ENCODE results near the gene CAPG.
"Not testable (repeated sequence)": the region's sequence is repeated elsewhere in the genome, so short reads cannot be mapped to it uniquely, and the experiment has no call there.

Gene CAPG

GRCh38 chr2:85409845-85410583, at the start of gene CAPG:
Gene CAPG, minus strand, starts transcription at chr2:85410366. Its CDS starts 8,221 bp downstream, at chr2:85402145.
- DNase-seq (ENCODE audit: low read depth), result no peak

GRCh38 chr2:85459771-85460170, 49.6 kb upstream of the CAPG start:
- no peak for DNase-seq (ENCODE audit: low read depth)

- no peak for DNase-seq (ENCODE audit: low read depth)
Measured at GRCh38 chr2:85458601-85459563, 48.7 kb upstream of the CAPG start.

GRCh38 chr2:85457877-85458316, 47.7 kb upstream of the CAPG start:
- DNase-seq (ENCODE audit: low read depth), result no peak

GRCh38 chr2:85457043-85457442, 46.9 kb upstream of the CAPG start:
- DNase-seq (ENCODE audit: low read depth), result no peak

GRCh38 chr2:85455552-85456090, 45.5 kb upstream of the CAPG start:
- no peak for DNase-seq (ENCODE audit: low read depth)

GRCh38 chr2:85453571-85453970, 43.4 kb upstream of the CAPG start:
- DNase-seq (ENCODE audit: low read depth), result no peak

GRCh38 chr2:85452237-85452636, 42.1 kb upstream of the CAPG start:
- no peak for DNase-seq (ENCODE audit: low read depth)

GRCh38 chr2:85449214-85449588, 39.0 kb upstream of the CAPG start:
- no peak for DNase-seq (ENCODE audit: low read depth)

- DNase-seq (ENCODE audit: low read depth), result no peak
Measured at GRCh38 chr2:85448461-85449213, 38.5 kb upstream of the CAPG start.

- DNase-seq (ENCODE audit: low read depth), result no peak
Measured at GRCh38 chr2:85447222-85447585, 37.0 kb upstream of the CAPG start.

GRCh38 chr2:85446296-85447221, 36.4 kb upstream of the CAPG start:
- no peak for DNase-seq (ENCODE audit: low read depth)

GRCh38 chr2:85445316-85446295, 35.4 kb upstream of the CAPG start:
- no peak for DNase-seq (ENCODE audit: low read depth)

- no peak for DNase-seq (ENCODE audit: low read depth)
Measured at GRCh38 chr2:85444629-85445172, 34.5 kb upstream of the CAPG start.

GRCh38 chr2:85441864-85442263, 31.7 kb upstream of the CAPG start:
- DNase-seq (ENCODE audit: low read depth), result no peak

- DNase-seq (ENCODE audit: low read depth), result no peak
Measured at GRCh38 chr2:85440729-85441128, 30.6 kb upstream of the CAPG start.

GRCh38 chr2:85439986-85440385, 29.8 kb upstream of the CAPG start:
- no peak for DNase-seq (ENCODE audit: low read depth)

GRCh38 chr2:85439569-85439968, 29.4 kb upstream of the CAPG start:
- not testable (repeated sequence) for DNase-seq (ENCODE audit: low read depth)

GRCh38 chr2:85439025-85439472, 28.9 kb upstream of the CAPG start:
- no peak for DNase-seq (ENCODE audit: low read depth)

Data from activated T-helper 9 cell treated with anti-CD3 and anti-CD28 coated beads, Interleukin-2, amount 50 U/mL, for 16 hours (primary cell).